ENCODE results near the gene LIMD2.
"Not testable (repeated sequence)": the region's sequence is repeated elsewhere in the genome, so short reads cannot be mapped to it uniquely, and the experiment has no call there.

Gene LIMD2

GRCh38 chr17:63699638-63700527 lies at the start of gene LIMD2:
TSS of gene LIMD2 (minus strand) at chr17:63700125. CDS start at chr17:63699298, 827 bp downstream.
- peak; percentile 81 to 84 for DNase-seq

- DNase-seq = peak; percentile 99 to 100
Measured at GRCh38 chr17:63741408-63742173, 41.7 kb upstream of the LIMD2 start, which contains the start of gene STRADA. TSS of gene STRADA (minus strand) at chr17:63741799. CDS start at chr17:63728369, 13,430 bp downstream.

- peak in 1 of 2 experiments; percentile 65 for DNase-seq
Measured at GRCh38 chr17:63741143-63741407, 41.1 kb upstream of the LIMD2 start.

- peak in 1 of 2 experiments; percentile 68 for DNase-seq
Measured at GRCh38 chr17:63740464-63741142, 40.7 kb upstream of the LIMD2 start.

- DNase-seq = no peak
Measured at GRCh38 chr17:63735691-63736090, 35.8 kb upstream of the LIMD2 start.

- no peak for DNase-seq
Measured at GRCh38 chr17:63722403-63722802, 22.5 kb upstream of the LIMD2 start.

- DNase-seq = not testable (repeated sequence)
Measured at GRCh38 chr17:63720194-63720593, 20.3 kb upstream of the LIMD2 start.

GRCh38 chr17:63718988-63719387 lies 19.1 kb upstream of the LIMD2 start:
- no peak for DNase-seq

GRCh38 chr17:63716426-63716825 lies 16.5 kb upstream of the LIMD2 start:
- DNase-seq = no peak

GRCh38 chr17:63714550-63715277 lies 14.8 kb upstream of the LIMD2 start:
- DNase-seq = no peak

GRCh38 chr17:63709110-63709509 lies 9.2 kb upstream of the LIMD2 start:
- no peak for DNase-seq

- no peak for DNase-seq
Measured at GRCh38 chr17:63707151-63707550, 7.2 kb upstream of the LIMD2 start.

- DNase-seq = no peak
Measured at GRCh38 chr17:63706336-63707082, 6.6 kb upstream of the LIMD2 start.

GRCh38 chr17:63705657-63706056 lies 5.7 kb upstream of the LIMD2 start:
- no peak for DNase-seq

- no peak for DNase-seq
Measured at GRCh38 chr17:63704836-63705235, 4.9 kb upstream of the LIMD2 start.

- DNase-seq = no peak
Measured at GRCh38 chr17:63704259-63704576, 4.3 kb upstream of the LIMD2 start.

- DNase-seq = no peak
Measured at GRCh38 chr17:63703556-63704258, 3.8 kb upstream of the LIMD2 start.

- DNase-seq = no peak
Measured at GRCh38 chr17:63703029-63703428, 3.1 kb upstream of the LIMD2 start.

GRCh38 chr17:63702721-63703015 lies 2.7 kb upstream of the LIMD2 start:
- DNase-seq = no peak

- DNase-seq = peak; percentile 93 to 94
Measured at GRCh38 chr17:63701868-63702720, 2.2 kb upstream of the LIMD2 start.

GRCh38 chr17:63701456-63701820 lies 1.5 kb upstream of the LIMD2 start:
- no peak for DNase-seq

Measured in Kasumi-1 (cell line).